ENCODE data around the gene TUT1.

DNA sequence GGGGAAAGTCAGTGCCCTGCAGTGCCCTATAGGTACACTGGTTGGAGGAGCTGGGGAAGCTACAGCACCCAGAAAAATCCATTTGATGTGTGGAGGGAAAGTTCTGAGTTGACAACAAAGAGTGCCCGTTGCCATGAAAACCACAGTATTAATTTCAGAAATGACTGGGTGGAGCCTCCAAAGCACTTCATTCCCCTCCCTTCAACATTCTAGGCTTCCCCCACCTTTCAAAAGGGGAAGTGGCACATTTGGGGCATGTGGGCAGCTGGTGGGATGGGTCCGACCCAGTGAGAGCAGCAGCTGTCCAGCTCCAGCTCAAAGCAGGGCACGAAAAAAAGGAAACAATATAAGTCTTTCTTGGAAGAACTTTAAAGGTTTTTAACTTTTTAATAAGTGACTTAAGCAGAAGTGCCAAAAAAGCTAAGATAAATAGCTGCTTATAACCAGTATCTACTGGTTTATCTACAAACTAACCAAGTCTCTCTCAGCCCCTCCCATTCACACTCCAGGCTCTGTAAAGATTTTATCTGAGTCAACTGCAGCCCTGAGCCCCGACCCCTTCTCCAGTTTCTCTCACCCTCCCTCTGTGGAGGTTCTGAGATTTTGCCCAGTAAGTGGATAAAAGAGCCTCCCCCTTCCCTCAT lies 35.7 kb downstream of the TUT1 start:
- TF ChIP-seq, protein P1, sequence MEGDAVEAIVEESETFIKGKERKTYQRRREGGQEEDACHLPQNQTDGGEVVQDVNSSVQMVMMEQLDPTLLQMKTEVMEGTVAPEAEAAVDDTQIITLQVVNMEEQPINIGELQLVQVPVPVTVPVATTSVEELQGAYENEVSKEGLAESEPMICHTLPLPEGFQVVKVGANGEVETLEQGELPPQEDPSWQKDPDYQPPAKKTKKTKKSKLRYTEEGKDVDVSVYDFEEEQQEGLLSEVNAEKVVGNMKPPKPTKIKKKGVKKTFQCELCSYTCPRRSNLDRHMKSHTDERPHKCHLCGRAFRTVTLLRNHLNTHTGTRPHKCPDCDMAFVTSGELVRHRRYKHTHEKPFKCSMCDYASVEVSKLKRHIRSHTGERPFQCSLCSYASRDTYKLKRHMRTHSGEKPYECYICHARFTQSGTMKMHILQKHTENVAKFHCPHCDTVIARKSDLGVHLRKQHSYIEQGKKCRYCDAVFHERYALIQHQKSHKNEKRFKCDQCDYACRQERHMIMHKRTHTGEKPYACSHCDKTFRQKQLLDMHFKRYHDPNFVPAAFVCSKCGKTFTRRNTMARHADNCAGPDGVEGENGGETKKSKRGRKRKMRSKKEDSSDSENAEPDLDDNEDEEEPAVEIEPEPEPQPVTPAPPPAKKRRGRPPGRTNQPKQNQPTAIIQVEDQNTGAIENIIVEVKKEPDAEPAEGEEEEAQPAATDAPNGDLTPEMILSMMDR (IDR thresholded peaks at IDR 0.05), result no peak
- TF ChIP-seq POLR2A (IDR thresholded peaks at IDR 0.05), result no peak
